Measurements from ENCODE around the gene STX1A. TPM values are rescaled to one million over a fixed set of nuclear protein-coding genes. Genes with fewer than 3 reads are reported as not detected.
"Not testable (repeated sequence)": the region's sequence is repeated elsewhere in the genome, so short reads cannot be mapped to it uniquely, and the experiment has no call there.

STX1A gene
- total RNA-seq, 4 donors from 2014 or later, result 2.9 to 9.2 (median 4.6) TPM

DNA sequence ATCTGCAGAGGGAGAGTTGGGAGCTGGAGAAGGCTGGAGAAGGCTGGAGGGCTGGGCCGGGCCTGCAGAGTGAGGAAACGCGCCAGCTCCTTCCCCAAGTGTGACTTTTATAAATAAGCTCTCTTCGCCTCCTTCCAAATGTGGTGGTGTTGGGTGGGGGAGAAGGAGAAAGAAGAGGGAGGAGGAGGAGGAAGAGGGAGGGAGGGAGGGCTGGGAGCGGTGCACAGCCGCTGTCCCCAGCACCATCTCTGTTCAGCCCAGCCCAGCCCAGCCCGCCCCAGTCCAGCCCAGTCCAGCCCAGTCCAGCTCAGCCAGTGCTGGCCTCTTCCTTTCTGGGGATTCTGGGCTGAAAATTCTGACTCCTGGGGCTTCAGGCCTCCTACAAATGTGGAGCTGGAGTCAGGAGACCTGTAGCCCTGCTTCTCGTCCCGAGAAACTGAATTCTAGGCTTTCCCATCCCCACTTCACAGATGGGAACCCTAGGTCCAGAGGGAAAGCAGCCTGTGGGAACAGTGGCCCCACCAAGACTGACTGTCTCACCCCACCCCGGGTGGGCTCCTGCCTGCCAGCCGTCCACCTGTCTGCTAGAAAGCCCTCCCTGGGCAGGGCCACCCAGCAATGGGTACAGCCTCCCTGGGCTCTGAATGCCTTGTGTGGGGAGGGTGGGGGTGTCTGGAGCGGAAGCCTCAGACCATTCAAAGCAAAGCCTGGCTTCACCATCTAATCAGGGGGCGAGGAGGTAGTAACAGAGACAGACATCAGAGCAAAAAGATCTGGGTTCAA lies 2.3 kb downstream of the STX1A start:
- no peak for DNase-seq (ENCODE audit: low spot score in 2 of 2)
- TF ChIP-seq POLR2A (IDR thresholded peaks at IDR 0.05), result no peak
- TF ChIP-seq, protein P1, sequence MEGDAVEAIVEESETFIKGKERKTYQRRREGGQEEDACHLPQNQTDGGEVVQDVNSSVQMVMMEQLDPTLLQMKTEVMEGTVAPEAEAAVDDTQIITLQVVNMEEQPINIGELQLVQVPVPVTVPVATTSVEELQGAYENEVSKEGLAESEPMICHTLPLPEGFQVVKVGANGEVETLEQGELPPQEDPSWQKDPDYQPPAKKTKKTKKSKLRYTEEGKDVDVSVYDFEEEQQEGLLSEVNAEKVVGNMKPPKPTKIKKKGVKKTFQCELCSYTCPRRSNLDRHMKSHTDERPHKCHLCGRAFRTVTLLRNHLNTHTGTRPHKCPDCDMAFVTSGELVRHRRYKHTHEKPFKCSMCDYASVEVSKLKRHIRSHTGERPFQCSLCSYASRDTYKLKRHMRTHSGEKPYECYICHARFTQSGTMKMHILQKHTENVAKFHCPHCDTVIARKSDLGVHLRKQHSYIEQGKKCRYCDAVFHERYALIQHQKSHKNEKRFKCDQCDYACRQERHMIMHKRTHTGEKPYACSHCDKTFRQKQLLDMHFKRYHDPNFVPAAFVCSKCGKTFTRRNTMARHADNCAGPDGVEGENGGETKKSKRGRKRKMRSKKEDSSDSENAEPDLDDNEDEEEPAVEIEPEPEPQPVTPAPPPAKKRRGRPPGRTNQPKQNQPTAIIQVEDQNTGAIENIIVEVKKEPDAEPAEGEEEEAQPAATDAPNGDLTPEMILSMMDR (IDR thresholded peaks at IDR 0.05), result no peak
- 70 to 77% methylated on average over 13 of the region's 13 CpGs for WGBS, 2 donors
- H3K4me3 ChIP-seq (ENCODE audit: low read depth, poor library complexity, severe bottlenecking), result no peak overlapping the region
- intact Hi-C loops (cut with DNase I; ENCODE audit: low total_unique reads), result no loop called here

DNA sequence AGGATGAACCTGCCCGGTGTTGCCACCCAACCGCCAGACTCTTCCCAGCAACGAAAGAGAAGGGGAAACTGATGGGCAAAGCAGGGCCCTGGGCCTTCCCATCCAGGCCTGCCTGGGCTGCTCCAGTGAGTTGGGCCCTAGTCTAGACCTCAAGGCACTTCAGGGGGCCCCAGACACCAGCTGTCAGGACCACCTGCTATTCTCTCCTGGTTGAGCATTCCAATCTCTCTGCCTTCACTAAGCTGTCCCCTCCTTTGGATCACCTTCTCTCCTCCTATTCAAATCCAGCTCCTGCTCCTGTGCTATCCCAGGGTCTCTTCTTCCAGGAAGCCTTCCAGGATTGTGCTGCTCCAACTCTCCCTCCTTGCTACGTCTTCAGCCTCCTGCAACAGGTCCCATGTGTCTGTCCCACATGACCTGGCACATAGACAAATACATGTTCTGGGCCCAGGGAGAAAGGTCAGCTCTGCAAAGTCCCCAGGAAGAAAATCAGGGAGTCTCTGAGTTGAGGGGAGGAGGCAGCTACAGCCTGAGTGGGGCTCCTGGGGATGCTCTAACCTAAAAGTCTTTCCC lies 3.1 kb downstream of the STX1A start:
- TF ChIP-seq POLR2A (IDR thresholded peaks at IDR 0.05), result no peak
- TF ChIP-seq, protein P1 (IDR thresholded peaks at IDR 0.05), result no peak
- no peak overlapping the region for H3K4me3 ChIP-seq (ENCODE audit: low read depth, poor library complexity, severe bottlenecking)
- no peak for DNase-seq (ENCODE audit: low spot score in 2 of 2)
- intact Hi-C loops (cut with DNase I; ENCODE audit: low total_unique reads), result no loop called here
- 83 to 85% methylated on average over 4 of the region's 4 CpGs for WGBS, 2 donors

DNA sequence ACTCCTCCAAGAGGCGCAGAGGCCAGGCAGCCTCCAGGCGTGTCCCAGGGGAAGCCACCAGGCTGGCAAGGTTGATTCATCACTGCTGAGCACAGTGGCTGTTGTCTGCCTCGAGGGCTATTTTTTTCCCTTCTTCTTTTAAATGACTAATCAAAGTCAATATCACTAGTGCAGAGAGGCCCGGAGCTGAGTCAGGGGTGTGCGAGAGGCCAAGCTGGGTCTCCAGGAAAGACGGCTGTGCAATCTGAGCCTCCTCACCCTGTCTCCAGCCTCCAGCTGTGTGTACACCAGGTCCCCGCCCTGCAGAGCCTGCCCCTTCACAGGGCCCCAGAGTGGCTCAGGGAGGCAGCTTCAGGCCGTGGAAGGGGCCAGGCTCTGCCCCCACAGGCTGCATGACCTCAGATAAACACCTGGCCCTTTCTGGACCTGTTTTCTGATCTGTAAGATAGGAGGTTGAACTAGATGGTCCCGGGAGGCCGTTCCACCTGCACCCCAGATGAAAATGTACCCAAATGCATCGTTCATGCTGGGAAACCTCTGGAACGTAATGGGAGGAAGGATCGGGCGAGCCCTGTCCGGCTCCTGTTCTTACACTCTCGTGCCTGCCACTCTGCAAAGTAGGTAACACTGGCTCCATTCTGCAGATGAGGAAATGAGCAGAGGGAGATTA lies 3.7 kb downstream of the STX1A start:
- no peak for TF ChIP-seq POLR2A (IDR thresholded peaks at IDR 0.05)
- TF ChIP-seq, protein P1 (IDR thresholded peaks at IDR 0.05), result peak in 1 of 3 donors; percentile 21
- H3K4me3 ChIP-seq (ENCODE audit: low read depth, poor library complexity, severe bottlenecking), result no peak overlapping the region
- DNase-seq (ENCODE audit: low spot score in 2 of 2), result no peak
- 62 to 66% methylated on average over 15 to 16 of the region's 16 CpGs for WGBS, 2 donors
- intact Hi-C loops (cut with DNase I; ENCODE audit: low total_unique reads), result no loop called here

DNA sequence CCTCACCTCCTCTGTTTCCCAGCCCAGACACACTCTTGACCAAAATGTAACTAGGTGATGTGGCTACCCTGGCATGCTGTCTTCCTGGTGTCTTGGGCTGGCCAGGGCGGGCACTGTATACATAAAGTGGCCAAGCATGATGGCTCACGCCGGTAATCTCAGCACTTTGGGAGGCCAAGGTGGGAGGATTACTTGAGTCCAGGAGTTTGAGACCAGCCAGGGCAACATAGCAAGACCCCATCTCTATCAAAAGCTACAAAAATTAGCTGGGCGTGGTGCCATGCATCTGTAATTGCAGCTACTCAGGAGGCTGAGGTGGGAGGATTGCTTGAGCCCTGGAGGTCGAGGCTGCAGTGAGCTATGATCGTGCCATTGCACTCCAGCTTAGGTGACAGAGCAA lies 6.2 kb downstream of the STX1A start:
- intact Hi-C loops (cut with DNase I; ENCODE audit: low total_unique reads); DNase-seq (ENCODE audit: low spot score in 2 of 2); H3K4me3 ChIP-seq (ENCODE audit: low read depth, poor library complexity, severe bottlenecking): not testable (repeated sequence)
- 93 to 97% methylated on average over 6 of the region's 6 CpGs for WGBS, 2 donors

DNA sequence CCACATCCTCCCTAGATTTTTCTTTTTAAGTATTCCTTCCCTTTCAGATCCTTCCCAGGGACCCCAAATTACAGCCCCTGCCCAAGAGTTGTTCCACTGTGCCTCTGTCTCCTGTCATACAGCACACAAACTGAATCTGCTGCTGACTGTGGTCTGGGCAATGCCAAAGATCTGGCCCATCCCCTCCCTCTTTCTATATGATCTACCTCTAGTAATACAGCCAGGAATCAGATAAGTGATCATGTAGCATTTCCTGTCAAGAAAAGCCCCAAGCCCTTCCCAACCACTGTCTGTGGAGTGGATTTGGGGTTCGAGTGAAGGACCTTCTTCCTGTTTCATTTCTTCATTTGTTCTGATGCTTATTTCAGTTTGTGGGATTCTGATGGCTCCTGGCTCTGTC lies 6.7 kb downstream of the STX1A start:
- intact Hi-C loops (cut with DNase I; ENCODE audit: low total_unique reads), result no loop called here
- TF ChIP-seq, protein P1 (IDR thresholded peaks at IDR 0.05), result no peak
- no peak for TF ChIP-seq POLR2A (IDR thresholded peaks at IDR 0.05)
- H3K4me3 ChIP-seq (ENCODE audit: low read depth, poor library complexity, severe bottlenecking), result no peak overlapping the region
- no peak for DNase-seq (ENCODE audit: low spot score in 2 of 2)
- 83 to 86% methylated on average over 1 of the region's 1 CpG for WGBS, 2 donors

DNA sequence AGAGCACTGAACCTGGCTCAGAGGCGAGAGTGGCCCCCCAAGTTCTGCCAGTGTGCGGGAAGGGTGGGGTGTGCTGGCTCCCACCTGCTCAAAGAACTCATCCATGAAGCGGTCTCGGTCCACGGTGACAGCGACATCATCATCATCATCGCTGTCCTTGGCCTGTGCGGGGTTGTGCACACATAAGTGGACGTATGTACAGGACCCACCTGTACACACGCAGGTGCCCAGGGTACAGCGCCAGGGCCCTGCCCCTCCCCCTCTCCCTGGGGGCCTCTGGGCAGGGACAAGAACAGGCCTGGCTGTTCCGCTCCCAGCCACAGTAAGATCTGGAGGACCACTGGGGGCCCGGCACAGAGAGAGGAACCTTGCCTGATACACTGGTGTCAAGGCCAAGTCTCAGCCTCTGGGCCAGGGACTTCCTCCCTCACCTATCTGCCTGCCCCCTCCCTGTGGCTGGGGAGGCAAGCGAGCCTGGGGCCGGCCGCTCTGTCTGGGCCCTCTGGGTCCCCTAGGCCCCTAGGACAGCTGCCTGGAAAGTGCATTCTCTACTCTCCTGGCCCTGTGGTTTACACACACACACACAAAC lies 10.4 kb downstream of the STX1A start:
- no peak overlapping the region for H3K4me3 ChIP-seq (ENCODE audit: low read depth, poor library complexity, severe bottlenecking)
- DNase-seq (ENCODE audit: low spot score in 2 of 2), result no peak
- TF ChIP-seq, protein P1 (IDR thresholded peaks at IDR 0.05), result no peak
- TF ChIP-seq POLR2A (IDR thresholded peaks at IDR 0.05), result no peak
- intact Hi-C loops (cut with DNase I; ENCODE audit: low total_unique reads), result no loop called here
- WGBS, 2 donors, result 93 to 96% methylated on average over 6 to 9 of the region's 16 CpGs
